Measurements from ENCODE around the gene ZAR1L.

Gene ZAR1L

GRCh38 chr13:32302461-32302860 is 12.7 kb downstream of the ZAR1L start:
- no peak for DNase-seq (ENCODE audit: low read depth)

GRCh38 chr13:32300920-32301319 is 14.2 kb downstream of the ZAR1L start:
- no peak for DNase-seq (ENCODE audit: low read depth)

GRCh38 chr13:32300406-32300805 is 14.8 kb downstream of the ZAR1L start:
- no peak for DNase-seq (ENCODE audit: low read depth)

GRCh38 chr13:32299893-32300292 is 15.3 kb downstream of the ZAR1L start:
- no peak for DNase-seq (ENCODE audit: low read depth)

- DNase-seq (ENCODE audit: low read depth) = no peak
Measured at GRCh38 chr13:32298695-32299094, 16.5 kb downstream of the ZAR1L start.

GRCh38 chr13:32297206-32297605 is 18.0 kb downstream of the ZAR1L start:
- DNase-seq (ENCODE audit: low read depth) = no peak

GRCh38 chr13:32285633-32285965 is 29.6 kb downstream of the ZAR1L start:
- no peak for DNase-seq (ENCODE audit: low read depth)

- no peak for DNase-seq (ENCODE audit: low read depth)
Measured at GRCh38 chr13:32284927-32285632, 30.1 kb downstream of the ZAR1L start.

GRCh38 chr13:32282096-32282711 is 33.0 kb downstream of the ZAR1L start:
- DNase-seq (ENCODE audit: low read depth) = no peak

- DNase-seq (ENCODE audit: low read depth) = no peak
Measured at GRCh38 chr13:32281096-32281495, 34.1 kb downstream of the ZAR1L start.

GRCh38 chr13:32278426-32278825 is 36.7 kb downstream of the ZAR1L start:
- no peak for DNase-seq (ENCODE audit: low read depth)

GRCh38 chr13:32277839-32278238 is 37.3 kb downstream of the ZAR1L start:
- DNase-seq (ENCODE audit: low read depth) = no peak

- no peak for DNase-seq (ENCODE audit: low read depth)
Measured at GRCh38 chr13:32272021-32272683, 43.0 kb downstream of the ZAR1L start.

- DNase-seq (ENCODE audit: low read depth) = peak; percentile 45
Measured at GRCh38 chr13:32267836-32268439, 47.2 kb downstream of the ZAR1L start.

GRCh38 chr13:32266130-32266529 is 49.0 kb downstream of the ZAR1L start:
- DNase-seq (ENCODE audit: low read depth) = no peak

GRCh38 chr13:32265726-32266125 is 49.4 kb downstream of the ZAR1L start:
- DNase-seq (ENCODE audit: low read depth) = no peak

- no peak for DNase-seq (ENCODE audit: low read depth)
Measured at GRCh38 chr13:32264407-32264806, 50.8 kb downstream of the ZAR1L start.

- no peak for DNase-seq (ENCODE audit: low read depth)
Measured at GRCh38 chr13:32262619-32263018, 52.5 kb downstream of the ZAR1L start.

GRCh38 chr13:32262165-32262564 is 53.0 kb downstream of the ZAR1L start:
- DNase-seq (ENCODE audit: low read depth) = no peak

GRCh38 chr13:32261567-32261966 is 53.6 kb downstream of the ZAR1L start:
- DNase-seq (ENCODE audit: low read depth) = no peak

- no peak for DNase-seq (ENCODE audit: low read depth)
Measured at GRCh38 chr13:32259116-32259515, 56.0 kb downstream of the ZAR1L start.

GRCh38 chr13:32257649-32258048 is 57.5 kb downstream of the ZAR1L start:
- DNase-seq (ENCODE audit: low read depth) = no peak

GRCh38 chr13:32256243-32256642 is 58.9 kb downstream of the ZAR1L start:
- no peak for DNase-seq (ENCODE audit: low read depth)
